Measurements from ENCODE around the gene ABI3BP.

DNA sequence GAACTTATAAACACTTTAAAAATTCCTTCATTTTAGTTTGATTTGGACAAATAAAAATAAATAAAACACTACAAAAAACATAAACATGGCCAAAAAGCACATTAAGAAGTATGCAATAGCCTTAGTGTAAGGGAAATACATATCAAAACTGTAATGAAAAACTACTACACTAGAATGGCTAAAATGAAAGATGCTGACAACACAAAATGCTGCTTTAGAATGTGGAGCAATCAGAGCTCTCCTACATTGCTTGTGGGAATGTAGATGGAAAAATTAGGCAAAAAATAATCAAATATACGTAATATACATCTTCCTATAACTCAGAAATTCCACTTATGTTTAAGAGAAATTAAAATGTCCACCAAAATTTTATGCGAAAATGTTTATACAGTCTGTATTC lies 96.2 kb downstream of the ABI3BP start:
- TF ChIP-seq, protein P1, sequence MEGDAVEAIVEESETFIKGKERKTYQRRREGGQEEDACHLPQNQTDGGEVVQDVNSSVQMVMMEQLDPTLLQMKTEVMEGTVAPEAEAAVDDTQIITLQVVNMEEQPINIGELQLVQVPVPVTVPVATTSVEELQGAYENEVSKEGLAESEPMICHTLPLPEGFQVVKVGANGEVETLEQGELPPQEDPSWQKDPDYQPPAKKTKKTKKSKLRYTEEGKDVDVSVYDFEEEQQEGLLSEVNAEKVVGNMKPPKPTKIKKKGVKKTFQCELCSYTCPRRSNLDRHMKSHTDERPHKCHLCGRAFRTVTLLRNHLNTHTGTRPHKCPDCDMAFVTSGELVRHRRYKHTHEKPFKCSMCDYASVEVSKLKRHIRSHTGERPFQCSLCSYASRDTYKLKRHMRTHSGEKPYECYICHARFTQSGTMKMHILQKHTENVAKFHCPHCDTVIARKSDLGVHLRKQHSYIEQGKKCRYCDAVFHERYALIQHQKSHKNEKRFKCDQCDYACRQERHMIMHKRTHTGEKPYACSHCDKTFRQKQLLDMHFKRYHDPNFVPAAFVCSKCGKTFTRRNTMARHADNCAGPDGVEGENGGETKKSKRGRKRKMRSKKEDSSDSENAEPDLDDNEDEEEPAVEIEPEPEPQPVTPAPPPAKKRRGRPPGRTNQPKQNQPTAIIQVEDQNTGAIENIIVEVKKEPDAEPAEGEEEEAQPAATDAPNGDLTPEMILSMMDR (conservative IDR thresholded peaks at IDR 0.05 in 1 of 2, IDR thresholded peaks at IDR 0.05 in 1 of 2; ENCODE audit: low read depth in 1 of 2, low read length in 2 of 2), result no peak
- TF ChIP-seq EZH2 (IDR thresholded peaks at IDR 0.05; ENCODE audit: low read length, missing control alignments), result no peak

All from fibroblast of lung (primary cell).